SK-N-MC (cell line): Measurements from ENCODE around the gene GPALPP1.

Experiments
- EZH2 ChIP-seq: fragments of 200-600 bp; sonication (generic); IDR thresholded peaks from one replicate; pipeline ENCODE4 v1.6.1; 2017; ENCODE audit warnings: antibody characterized with exemption
- POLR2AphosphoS5 ChIP-seq: IDR thresholded peaks from 2 replicates; pipeline ENCODE4 v1.6.1; 2012; ENCODE audit warnings: mild to moderate bottlenecking, low read depth, low read length, borderline replicate concordance

DNA sequence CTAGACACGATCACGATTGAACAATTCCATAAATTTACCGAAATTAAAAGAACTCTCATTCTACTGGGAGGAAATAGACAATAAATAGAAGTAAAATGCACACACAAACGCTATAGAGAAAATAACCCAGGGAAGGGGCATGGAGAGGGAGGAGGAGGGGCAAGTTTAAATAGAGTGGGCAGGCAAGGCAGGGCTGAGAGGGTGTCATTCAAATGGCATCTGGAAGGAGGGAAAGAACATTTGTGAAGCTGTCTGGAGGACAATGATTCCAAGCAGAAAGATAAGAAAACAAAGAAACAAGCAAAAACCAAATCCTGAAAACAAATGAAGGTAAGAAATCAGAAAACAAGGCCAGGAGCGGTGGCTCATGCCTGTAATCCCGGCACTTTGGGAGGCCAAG, 85.4 kb downstream of the GPALPP1 start:
- TF ChIP-seq EZH2 (no peak), POLR2AphosphoS5 (no peak)
